BLaER1 (cell line): ENCODE measurements around the gene TMBIM1.

ENCODE experiments used
- H3K27ac ChIP-seq: shearing (Covaris generic); formaldehyde crosslinking; 2 replicates; pipeline ENCODE4 v1.8.1; 2022
- H3K27me3 ChIP-seq: shearing (Covaris generic); formaldehyde crosslinking; 2 replicates; pipeline ENCODE4 v1.8.1; 2022
- H3K36me3 ChIP-seq: shearing (Covaris generic); formaldehyde crosslinking; 2 replicates; pipeline ENCODE4 v1.8.1; 2022
- H3K4me1 ChIP-seq: shearing (Covaris generic); formaldehyde crosslinking; 2 replicates; pipeline ENCODE4 v1.8.1; 2022
- H3K4me2 ChIP-seq: shearing (Covaris generic); formaldehyde crosslinking; 2 replicates; pipeline ENCODE4 v1.8.1; 2022
- H3K4me3 ChIP-seq: shearing (Covaris generic); formaldehyde crosslinking; 2 replicates; pipeline ENCODE4 v1.8.1; 2022
- H3K9ac ChIP-seq: shearing (Covaris generic); formaldehyde crosslinking; 2 replicates; pipeline ENCODE4 v1.8.1; 2022
- H3K9me3 ChIP-seq: shearing (Covaris generic); formaldehyde crosslinking; 2 replicates; pipeline ENCODE4 v1.8.1; 2022
- H4K20me1 ChIP-seq: shearing (Covaris generic); formaldehyde crosslinking; 2 replicates; pipeline ENCODE4 v1.8.1; 2022
- Cebpa-rat ChIP-seq: shearing (Covaris generic); IDR thresholded peaks from 2 replicates; pipeline ENCODE4 v1.8.1; 2022

TMBIM1 gene

GRCh38 chr2:218260742-218261422 lies 31.4 kb downstream of the TMBIM1 start, which contains the start of gene GPBAR1:
Gene GPBAR1, plus strand, starts transcription at chr2:218261015. Its CDS starts 1,710 bp downstream, at chr2:218262725.
- H4K20me1 ChIP-seq, result peaks cover 26% of the 10 kb centered on the region
- peaks cover 45% of the 10 kb centered on the region for H3K36me3 ChIP-seq
- H3K27ac ChIP-seq, result peak within 1 kb of the TSS; percentile 71
- peaks cover 69% of the 10 kb centered on the region for H3K4me1 ChIP-seq
- H3K4me2 ChIP-seq, result peak within 1 kb of the TSS; percentile 77
- no peaks in the 10 kb centered on the region for H3K9me3 ChIP-seq
- H3K4me3 ChIP-seq, result no peak within 1 kb of the TSS
- H3K27me3 ChIP-seq, result no peaks in the 10 kb centered on the region
- no peak for TF ChIP-seq Cebpa-rat
- H3K9ac ChIP-seq, result peak within 1 kb of the TSS; percentile 69

- no peak overlapping the region for H3K4me3 ChIP-seq
Observed at GRCh38 chr2:218260166-218260565, 32.1 kb downstream of the TMBIM1 start.

GRCh38 chr2:218259099-218259961 lies 33.0 kb downstream of the TMBIM1 start:
- Histone ChIP-seq H3K9me3 (no peaks in the 10 kb centered on the region), H3K27ac (peak overlapping the region; percentile 31; the same call in 1 of the 2 replicates), H3K9ac (no peak overlapping the region), H3K27me3 (no peaks in the 10 kb centered on the region), H3K4me2 (no peak overlapping the region; the same call in 1 of the 2 replicates), H3K36me3 (peaks cover 45% of the 10 kb centered on the region), H3K4me3 (no peak overlapping the region), H4K20me1 (peaks cover 27% of the 10 kb centered on the region), H3K4me1 (peaks cover 63% of the 10 kb centered on the region)
- no peak for TF ChIP-seq Cebpa-rat

More at GRCh38 chr2:218260166-218260565, 32.1 kb downstream of the TMBIM1 start:
- Histone ChIP-seq H3K4me2 (no peak overlapping the region), H3K36me3 (peaks cover 45% of the 10 kb centered on the region), H3K9ac (no peak overlapping the region), H3K27ac (no peak overlapping the region), H3K4me1 (peaks cover 69% of the 10 kb centered on the region), H3K27me3 (no peaks in the 10 kb centered on the region), H4K20me1 (peaks cover 26% of the 10 kb centered on the region), H3K9me3 (no peaks in the 10 kb centered on the region)
- TF ChIP-seq Cebpa-rat, result no peak

- no peak overlapping the region for H3K9ac ChIP-seq
- H3K9me3 ChIP-seq, result no peaks in the 10 kb centered on the region
- H3K4me3 ChIP-seq, result no peak overlapping the region
- H3K27me3 ChIP-seq, result no peaks in the 10 kb centered on the region
- peaks cover 47% of the 10 kb centered on the region for H3K4me1 ChIP-seq
- peak overlapping the region; percentile 45; the same call in 1 of the 2 replicates for H3K27ac ChIP-seq
- peaks cover 42% of the 10 kb centered on the region for H4K20me1 ChIP-seq
- H3K4me2 ChIP-seq, result peak overlapping the region; percentile 67
- H3K36me3 ChIP-seq, result peaks cover 46% of the 10 kb centered on the region
- TF ChIP-seq Cebpa-rat, result no peak
Observed at GRCh38 chr2:218257390-218257981, 34.8 kb downstream of the TMBIM1 start.

GRCh38 chr2:218256612-218257350 lies 35.5 kb downstream of the TMBIM1 start:
- Histone ChIP-seq H3K9me3 (no peaks in the 10 kb centered on the region), H4K20me1 (peaks cover 49% of the 10 kb centered on the region), H3K27me3 (no peaks in the 10 kb centered on the region), H3K36me3 (peaks cover 53% of the 10 kb centered on the region), H3K4me2 (peak overlapping the region; percentile 67; the same call in 1 of the 2 replicates), H3K9ac (no peak overlapping the region), H3K4me1 (peaks cover 40% of the 10 kb centered on the region), H3K27ac (peak overlapping the region; percentile 45; the same call in 1 of the 2 replicates), H3K4me3 (no peak overlapping the region)
- TF ChIP-seq Cebpa-rat, result no peak

- H3K9me3 ChIP-seq, result no peaks in the 10 kb centered on the region
- no peak for TF ChIP-seq Cebpa-rat
- no peak overlapping the region for H3K9ac ChIP-seq
- peaks cover 66% of the 10 kb centered on the region for H3K36me3 ChIP-seq
- H3K27ac ChIP-seq, result no peak overlapping the region
- H3K27me3 ChIP-seq, result no peaks in the 10 kb centered on the region
- peaks cover 29% of the 10 kb centered on the region for H3K4me1 ChIP-seq
- peaks cover 61% of the 10 kb centered on the region for H4K20me1 ChIP-seq
- no peak overlapping the region for H3K4me3 ChIP-seq
- no peak overlapping the region for H3K4me2 ChIP-seq
Observed at GRCh38 chr2:218255446-218255845, 36.9 kb downstream of the TMBIM1 start.

- Histone ChIP-seq H3K27me3 (no peaks in the 10 kb centered on the region), H3K9me3 (no peaks in the 10 kb centered on the region), H3K4me2 (no peak overlapping the region), H3K4me1 (peaks cover 16% of the 10 kb centered on the region), H4K20me1 (peaks cover 61% of the 10 kb centered on the region), H3K27ac (no peak overlapping the region), H3K4me3 (no peak overlapping the region), H3K36me3 (peaks cover 88% of the 10 kb centered on the region), H3K9ac (no peak overlapping the region)
- no peak for TF ChIP-seq Cebpa-rat
Observed at GRCh38 chr2:218253232-218253625, 39.1 kb downstream of the TMBIM1 start.

GRCh38 chr2:218252509-218253231 lies 39.6 kb downstream of the TMBIM1 start:
- peaks cover 61% of the 10 kb centered on the region for H4K20me1 ChIP-seq
- peaks cover 10% of the 10 kb centered on the region for H3K4me1 ChIP-seq
- H3K36me3 ChIP-seq, result peaks cover 94% of the 10 kb centered on the region
- H3K27ac ChIP-seq, result no peak overlapping the region
- H3K27me3 ChIP-seq, result no peaks in the 10 kb centered on the region
- H3K9ac ChIP-seq, result no peak overlapping the region
- no peak overlapping the region for H3K4me3 ChIP-seq
- no peak for TF ChIP-seq Cebpa-rat
- H3K4me2 ChIP-seq, result no peak overlapping the region
- no peaks in the 10 kb centered on the region for H3K9me3 ChIP-seq
